DMS153 treated with DMSO at 0.1 percent for 48 hours (cell line): Measurements from ENCODE around the gene FUZ.

Experiments
- DNase-seq: peaks from one replicate; lab custom pipeline; 2025; ENCODE audit not compliant: unreplicated experiment; lab: John Stamatoyannopoulos, UW

Gene FUZ

GRCh38 chr19:49807904-49808675, 5.0 kb downstream of the FUZ start:
- DNase-seq = no peak

- DNase-seq = no peak
These were observed 5.8 kb downstream of the FUZ start for GRCh38 chr19:49807058-49807903.

GRCh38 chr19:49806620-49806959, 6.5 kb downstream of the FUZ start:
- DNase-seq = no peak

DNA sequence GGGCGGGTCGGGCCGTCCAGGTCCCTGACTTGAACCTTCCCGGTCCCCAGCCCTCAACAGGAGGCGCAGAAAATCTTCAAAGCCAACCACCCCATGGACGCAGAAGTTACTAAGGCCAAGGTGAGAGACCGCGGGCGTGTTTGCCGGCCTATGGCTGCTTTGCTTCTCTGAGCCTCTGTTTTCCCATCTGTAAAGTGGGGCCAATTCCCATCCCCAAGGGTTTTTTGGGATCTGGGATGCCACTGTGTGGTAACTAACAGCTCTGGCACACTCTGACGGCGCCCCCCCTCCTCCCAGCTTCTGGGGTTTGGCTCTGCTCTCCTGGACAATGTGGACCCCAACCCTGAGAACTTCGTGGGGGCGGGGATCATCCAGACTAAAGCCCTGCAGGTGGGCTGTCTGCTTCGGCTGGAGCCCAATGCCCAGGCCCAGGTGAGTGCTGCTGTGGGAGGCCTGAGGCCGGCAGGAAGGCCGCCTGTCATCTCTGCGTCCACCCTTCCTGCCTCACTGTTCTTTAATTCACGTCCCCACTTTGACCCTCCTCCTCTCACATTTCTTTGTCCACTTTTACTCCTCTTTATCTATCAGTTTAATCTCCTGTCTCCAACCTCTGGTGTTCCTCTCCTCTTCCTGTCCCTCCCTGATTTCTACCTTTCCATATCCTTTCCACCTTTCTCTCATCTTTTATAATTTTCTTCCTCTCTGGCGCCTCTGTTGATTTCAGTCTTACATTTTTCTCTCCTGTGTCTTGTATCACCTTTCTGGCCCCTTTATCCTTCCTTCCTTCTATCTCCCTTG, 7.1 kb downstream of the FUZ start:
- DNase-seq = no peak

DNA sequence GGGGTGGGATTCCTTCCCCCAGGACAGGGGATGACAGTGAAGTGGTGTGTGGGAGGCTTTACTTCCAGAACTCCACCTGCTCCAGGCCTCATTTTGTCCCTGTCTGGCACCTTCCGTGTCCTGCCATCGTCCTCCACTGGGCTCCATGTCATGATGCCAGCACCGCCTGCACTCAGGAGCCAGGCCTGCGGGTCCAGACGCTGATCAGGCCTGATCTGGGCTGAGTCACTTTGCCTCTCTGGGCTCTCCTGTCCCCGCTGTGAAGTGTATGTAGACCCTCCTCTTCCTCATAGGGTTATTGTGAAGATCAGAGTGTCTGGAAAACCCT, 9.6 kb downstream of the FUZ start:
- DNase-seq = no peak

DNA sequence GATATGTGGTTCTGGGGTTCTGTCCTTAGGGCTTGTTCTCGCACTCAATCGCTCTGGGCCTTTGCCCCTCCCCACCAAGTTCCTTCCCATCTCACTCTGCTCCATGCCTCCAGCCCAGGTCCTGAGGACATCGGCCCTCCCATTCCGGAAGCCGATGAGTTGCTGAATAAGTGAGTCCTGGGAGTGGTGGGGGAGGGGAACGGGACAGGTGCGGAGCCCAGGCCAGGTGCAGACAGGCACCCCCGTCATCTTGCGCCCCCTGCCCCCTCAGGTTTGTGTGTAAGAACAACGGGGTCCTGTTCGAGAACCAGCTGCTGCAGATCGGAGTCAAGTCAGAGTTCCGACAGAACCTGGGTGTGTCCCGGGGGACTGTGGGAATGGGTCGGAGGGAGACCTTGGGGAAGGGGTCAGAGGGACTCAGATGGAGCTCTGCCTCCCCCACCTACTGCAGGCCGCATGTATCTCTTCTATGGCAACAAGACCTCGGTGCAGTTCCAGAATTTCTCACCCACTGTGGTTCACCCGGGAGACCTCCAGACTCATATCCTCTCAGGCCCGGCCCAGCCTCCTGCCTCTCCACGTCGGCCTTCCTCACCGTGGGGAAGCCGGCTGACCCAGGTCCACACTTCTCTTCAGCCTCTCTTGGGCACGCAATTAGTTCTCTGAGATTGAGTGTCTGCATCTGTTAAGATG, 10.1 kb downstream of the FUZ start:
- DNase-seq = peak; percentile 64

GRCh38 chr19:49801966-49802661, 11.0 kb downstream of the FUZ start:
- peak; percentile 91 for DNase-seq

GRCh38 chr19:49801401-49801888, 11.6 kb downstream of the FUZ start:
- no peak for DNase-seq

GRCh38 chr19:49800771-49801170, 12.3 kb downstream of the FUZ start:
- no peak for DNase-seq

DNA sequence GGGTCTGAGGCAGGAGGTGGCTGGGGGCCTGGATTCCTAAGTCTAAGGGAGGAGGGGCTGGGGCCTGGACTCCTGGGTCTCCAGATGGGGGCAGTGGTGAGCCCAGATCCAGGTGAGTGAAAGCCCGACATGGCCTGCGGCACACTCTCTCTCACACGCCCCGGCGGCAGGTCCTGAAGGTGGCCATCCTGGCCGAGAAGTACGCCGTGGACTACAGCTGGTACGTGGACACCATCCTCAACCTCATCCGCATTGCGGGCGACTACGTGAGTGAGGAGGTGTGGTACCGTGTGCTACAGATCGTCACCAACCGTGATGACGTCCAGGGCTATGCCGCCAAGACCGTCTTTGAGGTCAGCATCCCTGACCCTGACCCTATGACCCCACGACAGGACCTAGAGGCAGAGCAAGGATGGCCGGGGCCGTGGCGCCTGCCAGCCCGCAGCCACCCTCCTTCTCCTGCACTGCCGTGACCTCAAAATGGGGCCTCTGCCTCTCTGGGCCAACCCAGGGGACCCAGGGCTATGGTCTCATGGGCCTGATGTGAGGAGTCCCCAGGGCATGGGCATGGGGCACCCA, 13.2 kb downstream of the FUZ start:
- DNase-seq = no peak

DNA sequence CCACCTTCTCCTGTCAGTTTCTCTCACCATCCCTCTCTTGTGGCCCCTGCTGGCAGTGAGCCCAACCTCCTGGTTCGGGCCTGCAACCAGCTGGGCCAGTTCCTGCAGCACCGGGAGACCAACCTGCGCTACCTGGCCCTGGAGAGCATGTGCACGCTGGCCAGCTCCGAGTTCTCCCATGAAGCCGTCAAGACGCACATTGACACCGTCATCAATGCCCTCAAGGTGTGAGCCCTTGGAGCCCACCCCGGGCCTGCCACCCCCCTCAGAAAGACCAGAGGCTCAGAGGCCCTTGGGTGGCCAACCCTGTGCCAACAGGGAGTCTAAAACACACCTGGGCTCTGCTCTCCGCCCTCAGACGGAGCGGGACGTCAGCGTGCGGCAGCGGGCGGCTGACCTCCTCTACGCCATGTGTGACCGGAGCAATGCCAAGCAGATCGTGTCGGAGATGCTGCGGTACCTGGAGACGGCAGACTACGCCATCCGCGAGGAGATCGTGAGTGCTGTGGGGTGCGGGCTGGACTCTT, 13.8 kb downstream of the FUZ start:
- DNase-seq = no peak

- no peak for DNase-seq
These were observed 14.5 kb downstream of the FUZ start for GRCh38 chr19:49798574-49798973.

GRCh38 chr19:49795615-49796014, 17.5 kb downstream of the FUZ start:
- DNase-seq = no peak

DNA sequence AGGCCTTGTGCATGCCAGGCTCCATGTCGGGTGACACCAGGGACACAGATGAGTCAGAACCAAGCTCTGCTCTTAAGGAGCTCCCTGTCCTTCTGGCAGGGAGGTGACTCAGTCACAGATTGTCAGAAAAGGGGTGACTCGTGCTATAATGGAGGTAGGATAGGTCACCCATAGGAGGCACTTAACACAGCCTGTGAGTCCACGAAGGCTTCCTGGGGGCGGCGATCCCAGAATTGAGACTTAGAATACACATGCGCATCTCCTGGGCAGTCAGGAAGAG, 19.6 kb downstream of the FUZ start:
- DNase-seq = no peak

DNA sequence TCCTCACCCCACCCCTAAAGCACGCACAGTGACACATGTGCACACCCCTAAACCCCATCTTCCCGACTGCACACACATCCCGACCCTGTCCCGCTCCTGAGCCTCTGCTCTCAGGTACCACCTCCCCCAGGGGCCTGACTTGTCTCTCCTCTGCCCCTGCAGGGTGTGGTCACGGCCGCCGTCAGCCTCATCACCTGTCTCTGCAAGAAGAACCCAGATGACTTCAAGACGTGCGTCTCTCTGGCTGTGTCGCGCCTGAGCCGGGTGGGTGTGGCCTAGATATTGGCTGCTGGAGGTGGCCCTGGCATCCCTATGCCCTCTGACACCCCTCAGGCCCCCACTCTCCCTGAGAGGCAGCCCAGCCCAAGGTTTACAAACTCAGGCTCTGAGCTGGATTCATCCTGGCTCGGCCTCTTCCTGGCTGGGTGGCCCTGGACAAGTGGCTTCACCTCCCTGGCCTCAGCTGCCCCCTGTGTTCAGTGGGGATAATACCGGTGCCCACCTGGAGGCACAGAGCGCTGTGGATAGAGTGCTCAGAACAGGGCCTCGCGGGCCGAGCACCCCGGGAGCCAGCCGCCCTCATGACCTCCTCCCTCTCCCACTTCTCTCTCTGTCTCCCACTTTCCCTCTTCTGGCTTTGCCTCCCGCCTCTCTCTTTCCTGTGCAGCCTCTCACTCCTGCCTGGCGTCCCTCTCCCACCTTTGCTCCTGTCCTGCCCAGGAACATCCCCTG, 20.1 kb downstream of the FUZ start:
- DNase-seq = no peak

DNA sequence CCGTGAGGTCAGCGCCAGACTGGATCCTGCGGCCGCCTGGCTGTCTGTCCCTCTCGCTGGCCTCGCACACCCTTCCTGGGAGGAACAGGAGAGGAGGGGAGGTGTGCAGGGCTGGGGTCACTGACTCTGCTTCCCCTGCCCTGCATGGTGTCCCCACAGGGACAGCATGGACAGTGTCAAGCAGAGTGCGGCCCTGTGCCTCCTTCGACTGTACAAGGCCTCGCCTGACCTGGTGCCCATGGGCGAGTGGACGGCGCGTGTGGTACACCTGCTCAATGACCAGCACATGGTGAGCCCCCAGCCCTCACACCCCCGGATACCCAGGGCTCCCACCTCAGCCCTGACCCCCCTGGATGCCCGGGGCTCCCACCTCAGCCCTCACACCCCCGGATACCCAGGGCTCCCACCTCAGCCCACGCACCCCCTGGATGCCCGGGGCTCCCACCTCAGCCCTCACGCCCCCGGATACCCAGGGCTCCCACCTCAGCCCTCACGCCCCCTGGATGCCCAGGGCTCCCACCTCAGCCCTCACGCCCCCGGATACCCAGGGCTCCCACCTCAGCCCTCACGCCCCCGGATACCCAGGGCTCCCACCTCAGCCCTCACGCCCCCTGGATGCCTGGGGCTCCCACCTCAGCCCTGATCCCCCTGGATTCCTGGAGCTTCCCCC, 21.2 kb downstream of the FUZ start:
- DNase-seq = no peak

- no peak for DNase-seq
These were observed 22.2 kb downstream of the FUZ start for GRCh38 chr19:49790866-49791265.

DNA sequence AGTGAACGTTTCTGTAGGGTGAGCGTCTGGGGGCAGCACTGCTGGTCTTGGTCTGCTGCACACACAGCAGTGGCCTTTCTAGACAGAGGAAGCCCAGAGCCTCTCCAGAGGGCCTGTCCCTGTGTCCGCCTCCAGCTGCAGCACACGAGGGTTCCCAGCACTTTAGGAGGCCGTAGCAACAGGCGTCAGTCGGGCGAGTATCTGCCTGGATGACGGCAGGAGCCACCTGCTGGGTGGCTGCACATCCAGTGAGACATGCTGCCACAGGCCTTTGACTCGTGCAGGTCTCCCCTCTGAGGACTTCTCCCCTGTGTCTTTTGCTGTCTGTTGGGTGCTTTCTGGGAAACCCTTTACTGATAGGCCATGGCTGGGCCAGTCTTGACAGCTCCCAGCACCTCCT, 24.2 kb downstream of the FUZ start:
- no peak for DNase-seq

DNA sequence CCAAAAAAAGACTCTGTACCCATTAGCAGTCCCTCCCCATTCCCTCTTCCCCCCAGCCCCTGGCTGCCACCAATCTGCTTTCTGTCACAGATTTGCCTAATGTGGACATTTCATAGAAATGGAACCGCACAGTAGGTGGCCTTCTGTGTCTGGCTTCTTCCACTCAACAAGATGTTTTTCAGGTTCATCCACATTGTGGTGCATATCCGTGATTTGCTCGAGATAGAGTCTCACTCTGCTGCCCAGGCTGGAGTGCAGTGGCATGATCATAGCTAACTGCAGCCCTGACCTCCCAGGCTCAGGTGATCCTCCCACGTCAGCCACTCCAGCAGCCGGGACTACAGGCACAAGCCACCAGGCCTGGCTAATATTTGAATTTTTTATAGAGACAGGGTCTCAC, 25.3 kb downstream of the FUZ start:
- DNase-seq = no peak
